WI38 (cell line): ENCODE data around the gene DYRK1A.

ENCODE experiments used
- H3K4me3 ChIP-seq: 2 replicates; pipeline ENCODE4 v1.5.1; 2011; ENCODE audit warnings: low read depth, mild to moderate bottlenecking, control low read depth, low read length
- TF ChIP-seq, protein P1 (sequence below): IDR thresholded peaks from 2 replicates; pipeline ENCODE4 v1.5.1; 2012; ENCODE audit warnings: low read depth, mild to moderate bottlenecking, control low read depth, low read length

The DYRK1A gene

DNA sequence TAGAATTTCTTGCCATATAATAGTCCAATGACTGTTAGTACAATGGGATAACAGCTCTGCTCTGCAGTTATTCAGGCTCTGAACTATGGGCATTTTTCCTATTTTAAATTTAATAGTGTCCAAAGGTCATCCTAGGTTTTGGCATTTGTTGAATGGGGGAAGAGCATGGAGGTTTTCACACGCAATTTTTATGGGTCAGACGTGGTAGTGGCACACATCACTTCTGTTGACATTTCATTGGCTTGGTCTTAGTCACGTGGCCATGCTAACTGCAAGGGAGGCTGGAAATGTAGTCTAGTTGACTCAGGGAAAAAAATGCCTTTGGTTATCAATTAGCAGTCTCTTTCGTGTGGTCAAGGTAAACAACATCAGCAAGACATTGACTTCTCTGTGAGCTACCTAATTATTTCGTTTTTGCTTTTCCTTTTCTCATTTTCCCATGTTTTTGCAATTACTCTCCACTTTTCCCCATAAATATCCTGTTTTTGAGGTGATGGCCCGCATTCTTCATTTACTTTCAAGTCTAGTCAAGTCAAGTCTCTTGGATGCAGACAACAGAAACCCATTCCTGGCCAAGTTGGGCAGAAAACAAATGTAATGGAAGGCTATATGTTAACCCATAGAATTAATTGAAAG, 82.8 kb downstream of the DYRK1A start:
- TF ChIP-seq, protein P1, sequence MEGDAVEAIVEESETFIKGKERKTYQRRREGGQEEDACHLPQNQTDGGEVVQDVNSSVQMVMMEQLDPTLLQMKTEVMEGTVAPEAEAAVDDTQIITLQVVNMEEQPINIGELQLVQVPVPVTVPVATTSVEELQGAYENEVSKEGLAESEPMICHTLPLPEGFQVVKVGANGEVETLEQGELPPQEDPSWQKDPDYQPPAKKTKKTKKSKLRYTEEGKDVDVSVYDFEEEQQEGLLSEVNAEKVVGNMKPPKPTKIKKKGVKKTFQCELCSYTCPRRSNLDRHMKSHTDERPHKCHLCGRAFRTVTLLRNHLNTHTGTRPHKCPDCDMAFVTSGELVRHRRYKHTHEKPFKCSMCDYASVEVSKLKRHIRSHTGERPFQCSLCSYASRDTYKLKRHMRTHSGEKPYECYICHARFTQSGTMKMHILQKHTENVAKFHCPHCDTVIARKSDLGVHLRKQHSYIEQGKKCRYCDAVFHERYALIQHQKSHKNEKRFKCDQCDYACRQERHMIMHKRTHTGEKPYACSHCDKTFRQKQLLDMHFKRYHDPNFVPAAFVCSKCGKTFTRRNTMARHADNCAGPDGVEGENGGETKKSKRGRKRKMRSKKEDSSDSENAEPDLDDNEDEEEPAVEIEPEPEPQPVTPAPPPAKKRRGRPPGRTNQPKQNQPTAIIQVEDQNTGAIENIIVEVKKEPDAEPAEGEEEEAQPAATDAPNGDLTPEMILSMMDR = no peak
- no peak overlapping the region for H3K4me3 ChIP-seq

DNA sequence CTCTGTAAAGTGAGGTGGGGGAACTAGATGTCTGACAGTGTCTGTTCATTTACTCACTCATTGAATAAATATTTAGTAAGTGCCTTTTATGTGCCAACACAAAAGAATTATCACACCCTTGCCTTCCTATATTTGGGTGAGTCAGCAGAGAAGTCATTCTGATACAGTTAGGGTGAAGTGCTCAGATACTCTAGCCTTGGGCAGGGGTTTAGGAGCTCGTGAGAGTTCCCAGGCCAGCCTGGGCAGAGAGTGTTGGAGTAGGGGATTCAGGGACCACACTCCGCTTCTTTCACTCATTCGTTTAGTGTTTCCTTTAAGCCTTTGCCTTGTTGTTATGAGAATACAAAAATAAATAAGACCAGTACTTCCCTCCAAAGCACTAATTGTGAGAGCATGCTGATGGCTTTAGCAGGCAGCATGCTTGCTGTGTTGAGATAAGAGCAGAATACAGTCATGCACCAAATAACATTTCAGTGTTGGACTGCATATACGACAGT, 83.9 kb downstream of the DYRK1A start:
- TF ChIP-seq, protein P1 = no peak
- no peak overlapping the region for H3K4me3 ChIP-seq

DNA sequence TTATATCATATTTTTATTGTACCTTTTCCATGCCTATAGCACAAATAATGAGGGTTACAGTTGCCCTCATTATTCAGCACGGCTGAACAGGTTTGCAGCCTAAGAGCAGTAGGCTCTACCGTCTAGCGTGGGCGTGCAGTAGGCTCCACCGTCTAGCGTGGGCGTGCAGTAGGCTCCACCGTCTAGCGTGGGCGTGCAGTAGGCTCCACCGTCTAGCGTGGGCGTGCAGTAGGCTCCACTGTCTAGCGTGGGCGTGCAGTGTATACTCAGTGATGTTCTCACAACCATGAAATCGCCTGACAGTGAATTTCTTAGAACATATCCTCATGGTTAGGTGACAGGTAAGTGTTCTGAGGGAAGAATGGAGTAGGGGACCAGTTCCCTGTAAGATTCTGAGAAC, 84.9 kb downstream of the DYRK1A start:
- TF ChIP-seq, protein P1 = no peak
- no peak overlapping the region for H3K4me3 ChIP-seq

DNA sequence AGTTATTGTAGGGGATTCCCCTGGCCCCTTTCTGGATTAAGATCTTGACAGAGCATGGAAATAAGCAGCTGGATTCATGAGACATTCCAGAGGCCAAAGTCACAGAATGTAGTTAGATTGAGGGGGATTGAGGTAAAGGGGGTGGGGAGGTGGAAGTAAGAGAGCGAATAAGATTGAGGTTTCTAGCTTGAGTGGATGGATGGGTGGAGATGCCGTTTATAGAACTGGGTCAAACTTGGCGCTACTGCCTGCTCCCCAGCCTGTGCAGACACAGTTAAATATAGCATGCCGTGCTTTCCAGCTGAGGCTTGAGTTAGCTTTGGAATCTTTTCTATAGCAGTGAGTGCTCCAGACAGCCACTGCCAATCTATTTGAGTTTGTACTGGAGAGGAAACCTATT, 85.7 kb downstream of the DYRK1A start:
- TF ChIP-seq, protein P1 = no peak
- H3K4me3 ChIP-seq = no peak overlapping the region; the same call in 1 of the 2 replicates

DNA sequence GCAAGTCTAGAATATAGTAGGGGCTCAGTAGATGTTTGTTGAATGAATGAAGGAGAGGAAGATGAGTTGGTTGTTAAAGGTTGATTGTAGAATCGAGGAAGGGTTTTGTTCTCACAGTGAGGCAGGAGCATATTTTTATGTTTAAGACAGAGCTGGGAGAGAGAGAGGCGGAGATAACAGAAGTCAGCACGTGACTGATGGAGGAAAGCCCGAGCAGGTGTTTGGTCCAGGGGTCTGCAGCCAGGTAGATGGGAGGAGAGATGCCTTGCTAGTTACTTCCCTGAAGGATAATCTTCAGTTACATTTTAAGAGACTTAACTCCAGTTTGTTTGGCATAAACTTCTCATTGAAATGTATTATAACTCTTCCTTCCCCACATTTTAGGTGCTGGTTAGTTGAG, 86.8 kb downstream of the DYRK1A start:
- TF ChIP-seq, protein P1 = no peak
- no peak overlapping the region for H3K4me3 ChIP-seq

DNA sequence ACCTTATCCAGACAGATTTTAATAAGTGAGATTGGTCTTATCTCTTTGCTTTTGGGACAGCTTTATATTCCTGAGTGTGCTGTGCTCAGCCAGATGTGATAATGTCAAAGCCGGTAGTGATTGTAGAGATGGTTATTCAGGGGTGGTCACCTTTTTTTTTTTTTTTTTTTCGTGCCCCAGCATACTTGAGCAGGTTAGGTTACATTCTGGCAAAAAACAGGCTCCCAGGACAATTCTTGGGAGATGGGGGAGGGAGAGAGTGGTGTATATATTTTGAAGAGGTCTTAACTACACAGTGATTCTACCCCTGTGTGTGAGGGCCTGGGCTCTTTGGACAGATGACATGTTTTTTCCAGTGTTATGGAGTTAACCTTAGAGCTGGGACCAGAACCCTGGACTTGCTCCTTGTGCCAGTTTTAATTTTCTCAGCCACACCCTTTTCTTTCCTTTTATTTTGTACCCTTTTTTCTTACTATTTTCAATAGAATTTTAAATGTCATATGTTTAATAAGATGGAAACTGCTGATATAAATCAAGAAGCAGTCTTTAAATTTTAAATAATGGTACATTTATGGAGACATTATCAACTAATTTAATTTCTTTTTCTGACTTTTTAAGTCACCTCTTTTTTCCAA, 88.4 kb downstream of the DYRK1A start:
- no peak overlapping the region for H3K4me3 ChIP-seq
- TF ChIP-seq, protein P1 = no peak

DNA sequence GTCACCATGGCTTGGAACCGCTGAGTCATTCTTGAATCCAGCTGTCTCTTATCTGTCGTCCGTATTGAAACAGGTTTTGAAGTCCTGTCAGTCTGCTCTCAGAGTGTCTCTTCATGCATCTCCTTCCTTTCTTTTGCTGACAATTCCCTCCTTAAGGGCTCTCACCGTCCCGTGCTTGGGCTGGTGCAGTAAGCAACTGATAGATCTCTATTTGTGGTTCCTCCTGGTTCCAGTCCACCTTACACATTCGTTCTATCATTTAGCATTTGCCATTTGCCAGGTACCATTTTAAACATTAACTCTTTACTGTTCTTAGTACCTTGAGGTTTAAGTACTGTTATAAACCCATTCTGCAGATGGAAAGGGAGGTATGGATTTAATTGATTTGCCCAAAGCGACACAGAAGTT, 88.9 kb downstream of the DYRK1A start:
- TF ChIP-seq, protein P1 = no peak
- no peak overlapping the region for H3K4me3 ChIP-seq
